ENCODE measurements around the gene ATP8A1.

Gene ATP8A1

GRCh38 chr4:42560467-42560861 lies 96.4 kb downstream of the ATP8A1 start:
- TF ChIP-seq NFIC (IDR thresholded peaks at IDR 0.05) (no peak), TAF1 (IDR thresholded peaks at IDR 0.05; ENCODE audit: low read depth) (no peak), ZBTB7A (IDR thresholded peaks at IDR 0.05; ENCODE audit: low read depth) (no peak), REST (IDR thresholded peaks at IDR 0.05; ENCODE audit: low read depth) (no peak), MAX (IDR thresholded peaks at IDR 0.05) (no peak), TEAD4 (IDR thresholded peaks at IDR 0.05) (no peak), YY1 (IDR thresholded peaks at IDR 0.05; ENCODE audit: low read depth) (no peak), USF1 (IDR thresholded peaks at IDR 0.05) (no peak), TCF12 (IDR thresholded peaks at IDR 0.05; ENCODE audit: low read depth) (no peak), FOXM1 (IDR thresholded peaks at IDR 0.05; ENCODE audit: borderline replicate concordance, low read depth) (no peak), EP300 (IDR thresholded peaks at IDR 0.05; ENCODE audit: borderline replicate concordance) (no peak), CREB1 (IDR thresholded peaks at IDR 0.05; ENCODE audit: low read depth) (no peak), RAD21 (IDR thresholded peaks at IDR 0.05; ENCODE audit: low read depth) (no peak), EGR1 (IDR thresholded peaks at IDR 0.05) (no peak)

GRCh38 chr4:42558156-42558555 lies 98.7 kb downstream of the ATP8A1 start:
- TF ChIP-seq CREB1 (IDR thresholded peaks at IDR 0.05; ENCODE audit: low read depth): no peak
- TF ChIP-seq TCF12 (IDR thresholded peaks at IDR 0.05; ENCODE audit: low read depth): no peak
- no peak for TF ChIP-seq EGR1 (IDR thresholded peaks at IDR 0.05)
- TF ChIP-seq USF1 (IDR thresholded peaks at IDR 0.05): no peak
- no peak for TF ChIP-seq TAF1 (IDR thresholded peaks at IDR 0.05; ENCODE audit: low read depth)

- TF ChIP-seq EP300 (IDR thresholded peaks at IDR 0.05; ENCODE audit: borderline replicate concordance) (no peak), REST (IDR thresholded peaks at IDR 0.05; ENCODE audit: low read depth) (no peak), RAD21 (IDR thresholded peaks at IDR 0.05; ENCODE audit: low read depth) (no peak), YY1 (IDR thresholded peaks at IDR 0.05; ENCODE audit: low read depth) (no peak), CREB1 (IDR thresholded peaks at IDR 0.05; ENCODE audit: low read depth) (no peak), ZBTB7A (IDR thresholded peaks at IDR 0.05; ENCODE audit: low read depth) (no peak), MAX (IDR thresholded peaks at IDR 0.05) (no peak), NFIC (IDR thresholded peaks at IDR 0.05) (no peak), TCF12 (IDR thresholded peaks at IDR 0.05; ENCODE audit: low read depth) (no peak), TEAD4 (IDR thresholded peaks at IDR 0.05) (no peak), EGR1 (IDR thresholded peaks at IDR 0.05) (no peak), CEBPB (IDR thresholded peaks at IDR 0.05) (no peak), USF1 (IDR thresholded peaks at IDR 0.05) (no peak), FOXM1 (IDR thresholded peaks at IDR 0.05; ENCODE audit: borderline replicate concordance, low read depth) (no peak), TAF1 (IDR thresholded peaks at IDR 0.05; ENCODE audit: low read depth) (no peak)
These were observed 101.1 kb downstream of the ATP8A1 start for GRCh38 chr4:42555828-42556227.

- TF ChIP-seq ZBTB7A (IDR thresholded peaks at IDR 0.05; ENCODE audit: low read depth) (no peak), MAX (IDR thresholded peaks at IDR 0.05) (no peak), TCF12 (IDR thresholded peaks at IDR 0.05; ENCODE audit: low read depth) (no peak), REST (IDR thresholded peaks at IDR 0.05; ENCODE audit: low read depth) (no peak), EGR1 (IDR thresholded peaks at IDR 0.05) (no peak), CEBPB (IDR thresholded peaks at IDR 0.05) (no peak), TAF1 (IDR thresholded peaks at IDR 0.05; ENCODE audit: low read depth) (no peak), NFIC (IDR thresholded peaks at IDR 0.05) (no peak), RAD21 (IDR thresholded peaks at IDR 0.05; ENCODE audit: low read depth) (no peak), USF1 (IDR thresholded peaks at IDR 0.05) (no peak)
These were observed 102.8 kb downstream of the ATP8A1 start for GRCh38 chr4:42554072-42554471.
